Stimulated activated CD8-positive, alpha-beta memory T cell treated with anti-CD3 and anti-CD28 coated beads, Interleukin-15, amount 100 ng/mL, for 24 hours (primary cell): ENCODE data around the gene ASTN1.

Experiments used
- DNase-seq: peaks from one replicate; pipeline ENCODE4 v3.0.0-alpha.2; 2020; ENCODE audit warnings: low read depth

The ASTN1 gene

DNA sequence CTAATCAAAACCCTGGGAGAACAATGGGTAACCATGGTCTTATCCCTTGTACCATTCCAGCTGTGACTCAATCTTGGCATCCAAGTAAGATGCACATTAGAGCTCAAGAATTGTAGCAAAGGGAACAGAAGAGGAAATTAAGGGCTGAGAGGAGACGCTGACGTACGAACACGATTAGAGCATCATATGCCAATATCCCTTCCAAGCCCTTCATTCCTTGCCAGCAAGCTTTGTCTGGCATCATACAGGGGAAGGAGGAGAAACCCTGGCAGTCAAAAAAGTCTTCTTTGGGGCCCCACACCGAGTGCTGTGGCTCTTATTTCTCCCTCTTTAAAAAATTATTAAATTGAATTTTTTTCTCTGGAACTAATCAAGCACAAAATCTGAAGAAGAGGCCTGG is 120.9 kb downstream of the ASTN1 start:
- DNase-seq, result no peak

DNA sequence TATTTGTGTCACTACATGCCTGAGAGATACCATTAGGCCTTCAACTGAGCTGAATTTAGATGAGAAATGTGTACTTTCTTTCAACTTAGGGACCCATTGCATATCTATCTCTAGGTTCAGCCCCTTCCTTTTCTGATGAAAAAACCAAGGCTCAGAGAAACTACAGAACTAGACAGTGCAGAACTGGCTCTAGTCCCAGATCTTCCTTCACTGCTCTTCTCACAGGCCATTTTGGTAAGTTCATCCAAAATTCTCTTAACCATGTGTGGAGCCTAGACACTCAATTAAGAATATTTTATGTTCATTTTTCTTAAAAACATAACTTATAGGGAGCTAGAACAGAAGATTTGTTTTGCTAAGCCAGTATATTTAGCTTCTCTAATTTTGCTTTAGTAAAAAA is 128.9 kb downstream of the ASTN1 start:
- no peak for DNase-seq

DNA sequence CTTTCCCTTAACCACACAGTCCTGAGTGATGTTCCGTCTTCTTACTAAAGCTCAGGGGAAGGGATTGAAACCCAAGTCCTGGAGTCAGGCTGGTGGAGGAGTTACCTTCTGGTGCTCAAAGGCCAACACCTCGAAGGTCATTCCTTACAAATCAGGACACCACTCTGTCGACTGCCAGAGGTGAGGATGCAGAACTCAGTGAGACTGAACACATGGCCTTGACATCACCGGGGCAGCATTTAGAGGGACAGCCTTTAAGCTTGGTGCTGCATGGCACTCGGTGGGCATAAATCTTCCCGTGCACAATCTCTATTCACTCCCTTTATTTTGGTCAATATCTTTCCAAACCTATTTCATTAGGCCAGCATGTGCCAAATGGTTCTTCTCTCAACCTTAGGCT is 130.9 kb downstream of the ASTN1 start:
- DNase-seq, result no peak

- no peak for DNase-seq
Observed at GRCh38 chr1:177032434-177032833, 132.1 kb downstream of the ASTN1 start.

DNA sequence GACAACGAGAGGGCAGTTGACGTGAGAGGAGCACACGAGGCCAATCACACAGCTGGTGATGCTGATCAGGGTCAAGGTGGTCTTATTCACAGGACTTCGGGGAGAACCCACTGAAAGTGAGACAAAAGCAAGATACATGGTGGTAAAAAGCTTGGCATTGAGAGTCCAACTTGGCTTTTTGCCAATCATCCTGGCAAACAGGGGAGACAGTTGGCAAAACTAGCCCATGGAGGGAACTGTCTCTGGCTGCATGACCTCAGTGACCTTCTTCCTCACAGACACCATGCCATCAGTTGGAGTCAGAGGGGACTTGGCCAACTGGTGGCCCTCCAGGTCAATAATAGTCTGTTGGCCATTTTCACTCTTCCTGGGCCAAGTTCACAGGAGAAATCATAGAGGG is 139.9 kb downstream of the ASTN1 start:
- DNase-seq, result no peak

DNA sequence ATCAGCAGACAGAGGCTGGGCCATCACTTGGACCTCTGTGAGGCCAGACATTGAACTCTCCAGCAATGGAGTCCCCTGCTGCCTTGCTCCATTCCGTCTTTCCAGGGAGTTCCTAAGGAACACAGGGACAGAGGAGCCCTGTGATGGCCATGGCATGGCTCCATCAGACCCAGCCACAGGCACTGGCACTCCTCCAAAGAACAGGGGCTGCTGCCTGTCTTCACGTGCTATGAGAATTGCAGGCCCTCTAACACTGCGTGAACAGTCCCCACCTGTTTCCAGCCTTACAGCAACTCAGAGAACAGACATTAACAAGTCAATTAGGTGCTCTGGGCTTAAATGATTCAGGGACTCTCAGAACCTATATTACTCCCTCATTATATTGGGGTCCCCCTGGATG is 140.8 kb downstream of the ASTN1 start:
- DNase-seq, result no peak

DNA sequence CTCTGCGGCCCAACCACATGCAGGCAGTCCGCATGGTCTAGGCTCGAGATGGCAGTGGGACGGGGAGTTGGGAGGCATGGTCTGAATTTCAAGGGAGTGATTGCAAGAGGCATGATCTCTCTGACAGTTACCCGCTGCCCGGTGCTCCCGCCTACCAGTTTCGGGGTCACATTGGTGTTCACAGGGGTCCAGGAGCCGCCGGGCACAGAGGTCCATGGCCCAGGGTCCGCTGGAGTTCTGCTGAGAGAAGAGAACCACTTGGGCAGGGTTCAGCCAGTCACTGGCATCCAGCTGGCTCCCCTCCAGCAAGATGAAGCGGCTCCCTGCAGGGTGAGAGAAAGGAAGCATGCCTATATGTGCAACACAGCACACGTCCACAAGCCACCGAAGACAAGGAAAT is 141.3 kb downstream of the ASTN1 start:
- no peak for DNase-seq

DNA sequence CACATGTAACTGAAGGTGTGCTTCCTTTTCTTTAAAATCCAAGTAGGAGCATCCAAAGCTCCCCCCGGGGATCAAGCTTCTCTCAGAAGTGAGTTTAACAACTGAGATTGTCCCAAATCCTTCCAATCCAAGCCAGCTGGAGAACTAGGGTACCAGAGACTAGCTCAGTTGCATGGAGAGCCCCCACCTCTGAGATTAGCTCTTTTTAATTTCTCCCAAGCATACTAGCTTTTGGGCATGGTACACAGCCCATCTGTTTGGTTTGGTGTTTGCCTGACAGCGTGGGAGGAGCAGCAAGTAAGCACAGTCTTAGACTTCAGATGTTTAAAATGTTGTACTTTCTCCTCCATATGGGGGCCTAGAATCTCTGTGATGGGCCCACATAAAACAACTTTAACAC is 142.8 kb downstream of the ASTN1 start:
- no peak for DNase-seq

- DNase-seq, result no peak
Observed at GRCh38 chr1:177020851-177021589, 143.5 kb downstream of the ASTN1 start.

DNA sequence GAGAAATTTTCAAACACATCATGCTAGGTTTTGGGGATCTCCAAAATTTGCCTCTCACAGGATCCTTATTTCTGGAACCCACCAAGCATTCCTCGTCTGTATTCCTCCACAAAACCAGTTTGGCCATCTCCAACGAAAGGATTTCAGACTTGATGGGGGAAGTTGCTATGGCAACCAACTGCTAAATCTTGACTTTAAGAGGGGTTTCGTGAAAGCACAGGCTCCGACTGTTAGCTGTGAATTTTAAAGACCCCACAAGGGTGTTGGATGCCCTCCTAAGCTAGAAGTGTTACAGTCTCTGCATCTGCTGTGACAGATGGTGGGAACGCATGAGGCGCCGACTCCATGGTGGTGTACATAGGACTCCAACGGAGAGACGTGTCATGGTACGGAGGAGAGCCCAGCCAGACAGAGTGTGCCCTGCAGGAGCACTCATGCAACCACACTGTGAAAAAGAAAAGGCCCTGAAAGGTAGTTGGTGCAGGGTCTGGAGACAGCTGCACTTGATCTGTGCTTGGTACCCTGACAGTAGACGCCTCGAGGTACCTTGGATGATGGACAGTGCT is 147.1 kb downstream of the ASTN1 start:
- DNase-seq, result no peak

DNA sequence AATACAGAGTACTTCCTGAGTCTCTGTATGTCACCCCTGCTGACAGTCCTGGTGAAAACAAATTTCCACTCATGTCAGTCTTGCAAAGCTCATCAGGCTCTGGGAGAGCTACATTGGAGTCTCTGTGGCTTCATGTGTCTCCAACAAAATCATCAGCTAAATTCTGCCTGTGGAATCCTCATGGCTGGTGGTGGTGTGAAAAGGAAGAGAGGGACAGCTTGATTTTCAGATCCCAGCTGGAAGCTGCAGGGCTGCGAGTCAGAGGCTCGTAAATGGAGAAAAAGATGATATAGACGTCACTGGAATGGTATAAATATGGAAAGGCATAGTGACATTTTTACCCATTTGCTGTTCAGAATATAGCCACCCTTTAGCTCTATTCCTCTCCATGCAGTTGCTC is 150.2 kb downstream of the ASTN1 start:
- no peak for DNase-seq

DNA sequence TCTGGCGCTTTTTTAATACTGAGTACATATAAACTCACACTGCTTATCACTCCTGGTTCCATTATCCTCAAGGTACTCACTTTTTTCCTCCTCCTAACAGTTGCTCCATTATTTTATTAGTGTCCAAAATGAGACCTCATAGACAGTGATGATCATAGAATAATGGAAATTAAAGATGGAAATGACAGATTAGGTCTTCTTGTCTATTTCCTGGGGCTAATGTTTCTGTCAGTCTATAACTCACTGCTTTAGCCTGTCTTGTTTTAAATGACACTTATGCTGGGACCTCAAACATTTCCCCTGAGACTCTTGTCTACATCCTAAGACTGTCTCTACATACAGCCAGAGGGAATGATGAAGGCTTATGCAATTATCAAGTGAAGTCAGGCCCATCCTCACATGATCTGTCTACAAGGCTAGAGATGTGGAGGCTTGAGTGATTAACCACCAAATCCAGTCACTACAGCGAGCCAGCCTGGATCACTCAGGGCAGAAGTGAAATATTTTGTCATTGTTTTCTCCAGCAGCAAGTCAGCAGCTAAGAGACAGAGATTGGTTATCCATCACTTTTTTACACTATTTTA is 152.1 kb downstream of the ASTN1 start:
- no peak for DNase-seq

DNA sequence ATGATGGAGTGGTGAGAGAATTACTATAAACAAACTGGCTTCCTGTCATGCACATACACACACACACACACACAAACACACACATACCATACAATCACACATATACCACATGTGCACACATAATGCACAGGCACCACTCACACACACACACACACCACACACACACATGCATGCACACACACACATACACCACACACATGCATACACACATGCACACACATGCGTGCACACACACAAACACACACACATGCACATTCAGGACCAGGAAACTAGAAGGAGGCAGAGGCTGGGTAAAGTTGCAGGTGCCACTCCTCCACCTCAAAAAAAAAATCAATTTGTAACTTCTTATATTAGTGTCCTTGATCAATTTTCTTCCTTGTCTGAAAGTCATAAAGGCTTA is 153.0 kb downstream of the ASTN1 start:
- DNase-seq, result no peak

DNA sequence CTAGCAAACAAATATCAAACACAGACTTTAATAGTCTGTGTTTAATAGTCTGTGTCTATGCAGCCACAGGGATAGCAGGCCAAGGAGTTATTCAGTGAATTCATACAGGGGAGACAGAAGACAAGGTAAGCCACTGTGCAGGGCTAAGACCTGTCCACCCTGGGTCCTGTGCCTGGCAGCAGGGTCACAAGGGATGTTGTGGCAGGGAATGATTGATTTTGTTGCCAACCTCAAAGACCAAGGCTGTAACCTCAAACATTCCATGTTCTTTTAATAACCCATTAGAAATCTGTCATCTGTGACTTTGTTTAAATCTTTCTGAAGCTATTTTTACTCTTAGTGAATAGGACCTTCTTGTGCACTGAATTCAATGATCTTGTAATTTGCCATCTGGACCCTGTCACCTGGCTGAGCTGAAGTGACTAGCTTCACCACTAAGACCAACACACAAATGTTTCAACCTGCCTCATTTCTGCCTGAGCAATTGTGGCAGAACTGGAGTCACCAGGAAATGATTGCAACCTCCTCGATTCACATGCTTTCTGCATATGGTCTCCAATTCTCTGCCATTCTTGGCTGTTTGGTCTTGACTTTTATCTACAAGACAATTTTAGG is 154.2 kb downstream of the ASTN1 start:
- DNase-seq, result no peak

DNA sequence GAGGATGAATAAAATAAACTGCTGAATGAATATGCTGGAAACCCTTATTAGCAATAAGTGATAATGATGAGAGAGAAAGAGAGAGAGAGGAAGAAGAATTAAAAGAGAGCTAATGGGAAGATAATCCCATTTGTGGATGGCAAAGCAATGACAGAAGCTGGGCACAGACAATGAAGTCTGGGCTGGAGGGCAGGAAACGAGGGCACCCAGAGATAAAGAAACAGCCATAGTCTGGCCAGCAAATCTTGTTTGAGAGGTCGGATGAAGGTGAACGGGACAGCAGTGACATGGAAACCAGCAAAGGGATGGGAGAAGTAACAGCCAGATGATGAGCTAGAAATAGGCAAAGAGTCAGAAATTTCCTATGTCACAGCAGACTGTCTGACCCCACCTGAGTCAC is 155.9 kb downstream of the ASTN1 start:
- no peak for DNase-seq

DNA sequence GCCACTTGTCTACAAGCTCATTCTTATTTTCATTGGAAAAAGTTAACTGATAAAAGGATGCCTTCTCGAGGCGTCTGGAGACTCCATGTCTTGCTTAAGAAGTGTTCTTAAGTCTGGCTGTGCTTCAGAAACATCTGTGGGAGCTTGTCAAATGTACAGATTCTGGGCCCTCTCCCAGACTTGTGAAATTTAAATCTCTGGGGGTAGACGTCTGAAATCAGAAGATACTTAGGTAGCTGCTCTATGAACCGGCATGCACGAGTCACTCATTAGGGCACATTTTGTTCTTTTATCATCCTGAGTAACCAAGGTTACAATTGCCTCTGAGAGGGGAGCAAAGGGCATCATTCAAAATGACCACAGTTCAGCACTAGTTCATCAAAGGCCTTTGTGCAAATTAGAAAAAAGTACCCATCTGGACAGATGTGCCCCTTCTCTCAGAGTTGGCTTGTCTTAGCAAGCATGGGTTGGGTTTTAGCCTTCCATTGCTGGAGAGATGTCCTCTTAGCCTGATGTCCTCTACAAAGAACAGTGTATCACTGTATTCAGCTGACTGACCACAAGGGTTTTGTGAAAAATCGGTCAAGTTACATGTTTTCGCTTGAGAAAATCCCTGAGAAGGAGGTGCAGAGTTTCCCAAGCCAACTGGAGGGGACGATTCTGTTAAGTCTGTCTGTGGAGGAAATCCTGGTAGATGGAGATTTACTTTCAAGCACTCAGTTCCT is 156.9 kb downstream of the ASTN1 start:
- no peak for DNase-seq

- no peak for DNase-seq
Observed at GRCh38 chr1:177002891-177003290, 161.6 kb downstream of the ASTN1 start.

- DNase-seq, result no peak
Observed at GRCh38 chr1:177001556-177001955, 163.0 kb downstream of the ASTN1 start.

GRCh38 chr1:176998183-176998795 is 166.2 kb downstream of the ASTN1 start:
- no peak for DNase-seq

- no peak for DNase-seq
Observed at GRCh38 chr1:176996456-176997090, 167.9 kb downstream of the ASTN1 start.

DNA sequence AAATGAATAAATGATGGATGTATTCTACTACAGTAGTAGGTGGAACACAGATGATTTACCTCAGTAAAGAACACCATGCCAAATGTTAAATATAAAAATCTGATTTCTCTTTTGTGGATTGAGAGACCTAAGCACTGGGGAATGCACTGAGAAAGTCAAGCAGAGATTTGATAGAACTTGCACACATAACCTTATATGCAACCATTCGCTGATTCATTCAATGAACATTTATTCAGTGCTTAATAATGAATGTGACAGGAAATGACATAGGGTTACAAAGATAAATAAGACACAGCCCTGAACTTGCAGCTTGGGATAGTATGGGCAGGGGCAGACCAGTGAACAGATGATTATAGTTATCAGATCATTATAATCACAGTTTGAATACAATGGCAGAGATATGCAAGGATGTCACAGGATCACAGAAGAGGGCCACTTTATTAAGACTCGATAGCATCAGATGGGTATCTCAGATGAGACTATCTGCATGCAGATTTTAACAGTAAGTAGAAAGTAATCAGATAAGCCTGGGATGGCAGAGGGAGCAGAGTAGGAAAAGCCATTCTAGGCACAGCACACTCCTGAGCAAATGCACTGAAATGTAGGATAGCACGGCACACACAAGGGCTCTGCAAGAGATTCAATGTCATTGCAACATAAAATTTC is 169.4 kb downstream of the ASTN1 start:
- DNase-seq, result no peak
